OCI-LY3 (cell line): ENCODE measurements around the gene NKX2-3.

Experiments used
- CTCF ChIP-seq: fragments of 200-600, 300-600 bp; sonication (generic); IDR thresholded peaks from 2 replicates; pipeline ENCODE4 v1.5.1; 2014; ENCODE audit warnings: antibody characterized with exemption, low read length, low read depth
- EZH2phosphoT487 ChIP-seq: fragments of 200-600 bp; shearing (Covaris generic); IDR thresholded peaks from 2 replicates; pipeline ENCODE4 v1.6.1; 2018; ENCODE audit warnings: antibody characterized with exemption, mixed run types, low read depth

GRCh38 chr10:99536338-99537085 lies 3.8 kb downstream of the NKX2-3 start:
- no peak for TF ChIP-seq CTCF
- TF ChIP-seq EZH2phosphoT487: no peak
